Gastrocnemius medialis (tissue), 4 donors: ENCODE results near the gene TRIM29.

Experiments
- POLR2A ChIP-seq, 2 donors: fragments of 450-650 bp; IDR thresholded peaks; one replicate each; pipeline ENCODE4 v1.6.1; 2017; ENCODE audit warnings: antibody characterized with exemption in 2 of 2, mild to moderate bottlenecking in 2 of 2, moderate library complexity in 2 of 2
- TF ChIP-seq, protein P1 (sequence below), 5 experiments: fragments of 450-650 bp in 3 of 5; fragments of 200-600 bp in 2 of 5; sonication (generic) in 2 of 5; IDR thresholded peaks in 4 of 5; conservative IDR thresholded peaks in 1 of 5; 1 replicate in 4 of 5; 2 replicates in 1 of 5; pipeline ENCODE4 v1.5.1; 2016 to 2019; ENCODE audit warnings: antibody characterized with exemption in 5 of 5, mild to moderate bottlenecking in 3 of 5, moderate library complexity in 3 of 5

- TF ChIP-seq, protein P1, sequence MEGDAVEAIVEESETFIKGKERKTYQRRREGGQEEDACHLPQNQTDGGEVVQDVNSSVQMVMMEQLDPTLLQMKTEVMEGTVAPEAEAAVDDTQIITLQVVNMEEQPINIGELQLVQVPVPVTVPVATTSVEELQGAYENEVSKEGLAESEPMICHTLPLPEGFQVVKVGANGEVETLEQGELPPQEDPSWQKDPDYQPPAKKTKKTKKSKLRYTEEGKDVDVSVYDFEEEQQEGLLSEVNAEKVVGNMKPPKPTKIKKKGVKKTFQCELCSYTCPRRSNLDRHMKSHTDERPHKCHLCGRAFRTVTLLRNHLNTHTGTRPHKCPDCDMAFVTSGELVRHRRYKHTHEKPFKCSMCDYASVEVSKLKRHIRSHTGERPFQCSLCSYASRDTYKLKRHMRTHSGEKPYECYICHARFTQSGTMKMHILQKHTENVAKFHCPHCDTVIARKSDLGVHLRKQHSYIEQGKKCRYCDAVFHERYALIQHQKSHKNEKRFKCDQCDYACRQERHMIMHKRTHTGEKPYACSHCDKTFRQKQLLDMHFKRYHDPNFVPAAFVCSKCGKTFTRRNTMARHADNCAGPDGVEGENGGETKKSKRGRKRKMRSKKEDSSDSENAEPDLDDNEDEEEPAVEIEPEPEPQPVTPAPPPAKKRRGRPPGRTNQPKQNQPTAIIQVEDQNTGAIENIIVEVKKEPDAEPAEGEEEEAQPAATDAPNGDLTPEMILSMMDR (IDR thresholded peaks at IDR 0.05 in 4 of 5, conservative IDR thresholded peaks at IDR 0.05 in 1 of 5) = no peak
- TF ChIP-seq POLR2A (IDR thresholded peaks at IDR 0.05) = no peak
Observed at GRCh38 chr11:120135838-120136237, 2.1 kb downstream of the TRIM29 start.
